Smooth muscle cell (in vitro differentiated cells): ENCODE data around the gene PPP2R5C. TPM values are rescaled to one million over a fixed set of nuclear protein-coding genes. Genes with fewer than 3 reads are reported as not detected.

Source experiments
- DNase-seq: peaks from one replicate; lab custom pipeline; 2025; ENCODE audit not compliant: unreplicated experiment; lab: John Stamatoyannopoulos, UW
- H2AFZ ChIP-seq: fragments of 200-600 bp; sonication (generic); 2 replicates; pipeline ENCODE4 v1.6.0; 2016; ENCODE audit warnings: antibody characterized with exemption, low read depth, mild to moderate bottlenecking
- H3F3A ChIP-seq: fragments of 200-600 bp; sonication (generic); 2 replicates; pipeline ENCODE4 v1.6.0; 2017; ENCODE audit warnings: antibody characterized with exemption, low read depth
- H3K27ac ChIP-seq: fragments of 200-600 bp; sonication (generic); 2 replicates; pipeline ENCODE4 v1.5.1; 2016; ENCODE audit warnings: low read depth, mild to moderate bottlenecking
- H3K27me3 ChIP-seq: fragments of 200-600 bp; sonication (generic); 2 replicates; pipeline ENCODE4 v1.6.1; 2016; ENCODE audit warnings: low read depth, mild to moderate bottlenecking
- H3K36me3 ChIP-seq: fragments of 200-600 bp; sonication (generic); 2 replicates; pipeline ENCODE4 v1.5.1; 2016; ENCODE audit warnings: low read depth
- H3K4me1 ChIP-seq: fragments of 200-600 bp; sonication (generic); 2 replicates; pipeline ENCODE4 v1.5.1; 2016; ENCODE audit warnings: low read depth
- H3K4me2 ChIP-seq: fragments of 200-600 bp; sonication (generic); 2 replicates; pipeline ENCODE4 v1.6.0; 2016; ENCODE audit warnings: mild to moderate bottlenecking
- H3K4me3 ChIP-seq: fragments of 200-600 bp; sonication (generic); 2 replicates; pipeline ENCODE4 v1.5.1; 2016; ENCODE audit warnings: mild to moderate bottlenecking
- H3K79me2 ChIP-seq: fragments of 200-600 bp; sonication (generic); 2 replicates; pipeline ENCODE4 v1.6.0; 2016; ENCODE audit warnings: low read depth, mild to moderate bottlenecking
- H3K9ac ChIP-seq: fragments of 200-600 bp; sonication (generic); 2 replicates; pipeline ENCODE4 v1.6.0; 2016; ENCODE audit warnings: low read depth
- H3K9me3 ChIP-seq: fragments of 200-600 bp; sonication (generic); replicated peaks from 2 replicates; pipeline ENCODE4 v1.5.1; 2016; ENCODE audit warnings: low read depth
- H4K20me1 ChIP-seq: fragments of 200-600 bp; sonication (generic); 2 replicates; pipeline ENCODE4 v1.6.0; 2016; ENCODE audit warnings: low read depth
- WGBS: methylation state at CpG from one replicate; pipeline ENCODE4 v1.1.7; 2016; ENCODE audit warnings: low lambda C conversion rate; 5-methylcytosine and 5-hydroxymethylcytosine counted together
- polyA plus RNA-seq: library from polyadenylated mRNA; unstranded; fragments of >200 nt; fragmentation: Nextera tagmentation; extraction: Ambion mirVana; gene quantifications from 2 replicates; pipeline ENCODE4 v1.2.1, GENCODE V29; 2016
- total RNA-seq: library from RNA; depleted of rRNA; stranded (reverse); fragments of >200 nt; gene quantifications from 2 replicates; pipeline ENCODE4 v1.2.3, GENCODE V29; 2014
- TF ChIP-seq, protein P1 (sequence below): fragments of 200-600 bp; sonication (generic); IDR thresholded peaks from 2 replicates; pipeline ENCODE4 v1.5.1; 2017; ENCODE audit warnings: borderline replicate concordance, mild to moderate bottlenecking, antibody characterized with exemption; ENCODE audit not compliant: insufficient read depth, poor library complexity, severe bottlenecking

Gene PPP2R5C
- total and polyA plus RNA-seq, 2 experiments from 2014 or later: 63.6 to 92.7 TPM

- TF ChIP-seq, protein P1, sequence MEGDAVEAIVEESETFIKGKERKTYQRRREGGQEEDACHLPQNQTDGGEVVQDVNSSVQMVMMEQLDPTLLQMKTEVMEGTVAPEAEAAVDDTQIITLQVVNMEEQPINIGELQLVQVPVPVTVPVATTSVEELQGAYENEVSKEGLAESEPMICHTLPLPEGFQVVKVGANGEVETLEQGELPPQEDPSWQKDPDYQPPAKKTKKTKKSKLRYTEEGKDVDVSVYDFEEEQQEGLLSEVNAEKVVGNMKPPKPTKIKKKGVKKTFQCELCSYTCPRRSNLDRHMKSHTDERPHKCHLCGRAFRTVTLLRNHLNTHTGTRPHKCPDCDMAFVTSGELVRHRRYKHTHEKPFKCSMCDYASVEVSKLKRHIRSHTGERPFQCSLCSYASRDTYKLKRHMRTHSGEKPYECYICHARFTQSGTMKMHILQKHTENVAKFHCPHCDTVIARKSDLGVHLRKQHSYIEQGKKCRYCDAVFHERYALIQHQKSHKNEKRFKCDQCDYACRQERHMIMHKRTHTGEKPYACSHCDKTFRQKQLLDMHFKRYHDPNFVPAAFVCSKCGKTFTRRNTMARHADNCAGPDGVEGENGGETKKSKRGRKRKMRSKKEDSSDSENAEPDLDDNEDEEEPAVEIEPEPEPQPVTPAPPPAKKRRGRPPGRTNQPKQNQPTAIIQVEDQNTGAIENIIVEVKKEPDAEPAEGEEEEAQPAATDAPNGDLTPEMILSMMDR: no peak
- whole genome bisulfite sequencing: 84% methylated on average over 3 of the region's 3 CpGs
- Histone ChIP-seq H3K4me1 (no peaks in the 10 kb centered on the region), H3K27me3 (no peaks in the 10 kb centered on the region), H3K4me3 (no peak overlapping the region), H3F3A (no peaks in the 10 kb centered on the region), H2AFZ (no peak overlapping the region), H3K9me3 (no peaks in the 10 kb centered on the region), H3K79me2 (no peaks in the 10 kb centered on the region), H4K20me1 (no peaks in the 10 kb centered on the region), H3K4me2 (no peak overlapping the region), H3K27ac (no peak overlapping the region), H3K9ac (no peak overlapping the region), H3K36me3 (no peaks in the 10 kb centered on the region)
- DNase-seq: no peak
These were observed 47.1 kb upstream of the PPP2R5C start for GRCh38 chr14:101714394-101714793.

DNA sequence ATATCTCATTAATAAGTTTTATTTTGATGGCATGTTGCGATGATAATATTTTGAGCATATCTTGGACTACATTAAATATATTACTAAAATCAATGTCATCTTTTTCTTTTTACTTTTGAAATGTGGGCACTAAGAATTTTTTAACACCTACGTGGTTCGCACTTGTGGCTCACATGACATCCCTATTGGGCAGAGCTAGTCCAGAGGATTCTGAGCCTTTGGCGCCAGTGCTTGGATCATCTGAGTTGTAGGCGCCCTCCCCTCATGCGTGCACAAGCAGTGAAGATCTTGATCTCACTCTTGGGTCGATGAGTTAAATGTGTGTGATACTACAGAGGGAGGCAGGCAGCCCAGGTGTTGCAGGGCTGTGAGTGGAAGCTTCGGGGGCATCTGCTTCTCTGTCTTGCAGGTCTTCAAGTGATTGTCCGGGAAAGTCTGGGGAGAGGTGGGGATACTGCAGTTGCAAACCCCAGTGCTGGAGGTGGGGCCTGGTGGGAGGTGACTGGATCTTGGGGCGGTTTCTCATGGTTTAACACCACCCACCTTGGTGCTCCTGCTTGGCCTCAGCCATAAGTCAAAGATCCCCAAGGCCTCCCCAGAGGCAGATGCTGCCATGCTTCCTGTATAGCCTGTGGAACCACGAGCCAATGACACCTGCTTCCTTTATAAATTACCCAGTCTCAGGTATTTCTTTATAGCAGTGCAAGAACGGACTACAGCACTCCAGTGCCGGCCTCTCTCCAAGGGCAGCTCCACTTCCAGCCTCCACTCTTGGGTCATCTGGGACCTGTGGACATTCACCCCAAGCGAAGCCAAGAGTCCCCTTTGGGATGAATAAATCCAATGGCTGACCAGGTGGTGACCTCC lies 46.1 kb upstream of the PPP2R5C start:
- Histone ChIP-seq H4K20me1 (no peaks in the 10 kb centered on the region), H3K27me3 (no peaks in the 10 kb centered on the region), H3K79me2 (no peaks in the 10 kb centered on the region), H3F3A (no peaks in the 10 kb centered on the region), H3K4me1 (no peaks in the 10 kb centered on the region), H3K36me3 (no peaks in the 10 kb centered on the region), H3K4me2 (no peak overlapping the region), H3K4me3 (no peak overlapping the region), H3K9me3 (no peaks in the 10 kb centered on the region), H3K9ac (no peak overlapping the region), H3K27ac (no peak overlapping the region), H2AFZ (no peak overlapping the region)
- 94% methylated on average over 14 of the region's 14 CpGs for WGBS
- TF ChIP-seq, protein P1: no peak
- DNase-seq: no peak

GRCh38 chr14:101716077-101716950 lies 45.2 kb upstream of the PPP2R5C start:
- Histone ChIP-seq H3K4me2 (no peak overlapping the region), H3K27me3 (no peaks in the 10 kb centered on the region), H3K36me3 (no peaks in the 10 kb centered on the region), H3K4me3 (no peak overlapping the region), H3K27ac (no peak overlapping the region), H3K79me2 (no peaks in the 10 kb centered on the region), H3K4me1 (no peaks in the 10 kb centered on the region), H4K20me1 (no peaks in the 10 kb centered on the region), H3K9ac (no peak overlapping the region), H3K9me3 (no peaks in the 10 kb centered on the region), H2AFZ (no peak overlapping the region), H3F3A (no peaks in the 10 kb centered on the region)
- TF ChIP-seq, protein P1: no peak
- 93% methylated on average over 19 of the region's 19 CpGs for WGBS
- no peak for DNase-seq
